Measurements from ENCODE around the gene PPM1E.
"Not testable (repeated sequence)": the region's sequence is repeated elsewhere in the genome, so short reads cannot be mapped to it uniquely, and the experiment has no call there.

Gene PPM1E

DNA sequence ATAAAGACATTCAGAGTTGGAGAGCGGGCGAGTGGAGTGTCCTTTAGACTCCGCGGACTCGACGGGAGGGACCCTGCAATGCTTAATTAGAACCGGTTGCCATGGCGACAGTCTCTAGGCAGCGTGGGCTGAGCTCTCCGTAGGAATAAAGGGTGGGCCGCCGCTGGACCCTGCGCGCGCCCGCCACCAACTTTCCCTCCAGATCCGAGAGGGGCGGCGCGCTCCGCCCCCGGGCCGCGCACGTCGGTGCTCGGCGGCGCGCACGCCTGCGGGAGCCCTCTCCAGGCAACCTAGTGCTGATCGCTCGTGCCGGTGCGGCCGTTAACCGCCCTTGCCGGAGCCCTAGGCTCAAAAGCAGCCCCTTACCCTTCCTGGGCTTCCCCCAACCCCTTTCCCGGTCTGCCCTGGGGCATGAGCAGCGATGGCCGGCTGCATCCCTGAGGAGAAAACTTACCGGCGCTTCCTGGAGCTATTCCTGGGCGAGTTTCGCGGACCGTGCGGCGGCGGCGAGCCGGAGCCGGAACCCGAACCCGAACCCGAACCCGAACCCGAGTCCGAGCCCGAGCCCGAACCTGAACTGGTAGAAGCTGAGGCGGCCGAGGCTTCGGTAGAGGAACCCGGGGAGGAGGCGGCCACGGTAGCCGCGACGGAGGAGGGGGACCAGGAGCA lies at the start of gene PPM1E:
Gene PPM1E (plus strand): TSS at position 278 of the 669 bp plus-strand sequence.
- DNase-seq, result peak; percentile 78

DNA sequence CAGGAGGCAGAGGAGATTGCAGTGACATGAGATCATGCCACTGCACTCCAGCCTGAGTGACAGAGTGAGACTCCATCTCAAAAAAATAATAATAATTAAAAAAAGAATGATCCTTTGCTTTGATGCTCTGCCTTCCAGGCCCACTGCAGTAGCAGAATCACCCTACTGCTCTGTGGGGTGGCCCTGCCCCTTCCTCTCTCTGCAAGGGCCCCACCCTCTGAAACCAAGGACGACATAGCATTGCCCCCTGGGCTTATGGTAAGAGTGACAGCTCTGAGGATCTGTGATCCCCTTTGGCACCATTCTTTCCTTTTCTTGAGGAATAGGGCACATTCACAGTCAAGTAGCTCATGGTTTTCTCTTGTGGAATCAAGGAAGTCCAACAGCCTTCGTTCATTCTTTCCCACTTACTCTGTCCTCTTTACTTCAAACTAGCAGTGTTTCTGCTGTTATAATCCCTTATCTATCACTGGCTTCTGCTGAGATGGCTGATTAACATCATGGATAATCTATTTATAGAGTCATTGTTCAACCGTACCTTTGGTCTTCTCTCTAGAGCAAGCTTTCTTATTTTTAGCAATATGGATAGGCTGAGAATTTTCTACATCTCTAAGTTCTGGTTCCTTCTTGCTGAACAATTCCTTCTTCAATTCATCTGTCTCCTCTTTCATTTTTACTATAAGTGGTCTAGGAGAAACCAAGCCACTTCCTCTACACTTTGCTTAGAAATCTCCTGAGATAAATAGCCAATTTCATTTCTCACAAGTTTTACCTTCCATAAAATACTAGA lies 49.1 kb upstream of the PPM1E start:
- no peak for DNase-seq

DNA sequence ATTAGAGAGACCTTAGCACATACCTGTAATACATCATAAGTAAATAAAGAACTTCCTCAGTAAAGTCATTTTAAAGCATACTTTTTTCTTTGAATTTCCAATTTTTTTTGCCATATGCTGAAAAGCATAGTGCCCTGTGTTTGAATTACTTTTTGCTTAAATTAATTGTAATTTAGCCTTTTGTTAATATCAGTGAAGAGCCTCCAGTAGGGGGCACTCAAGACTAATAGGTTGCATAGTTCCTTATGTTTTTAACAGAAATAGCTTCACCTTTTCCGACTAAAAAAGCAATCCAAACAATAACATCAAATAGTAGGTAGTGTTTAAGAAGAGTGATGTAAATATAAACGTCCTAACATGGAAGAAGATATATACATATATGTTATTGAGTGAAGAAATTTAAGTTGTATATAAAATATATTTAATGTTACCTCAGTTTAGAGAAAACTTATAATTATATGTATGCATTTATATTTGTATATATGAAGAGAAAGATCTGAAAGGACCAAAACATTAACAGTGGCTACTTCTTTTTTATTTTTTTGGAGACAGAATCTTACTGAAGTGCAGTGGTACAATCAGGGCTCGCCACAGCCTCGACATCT lies 44.6 kb upstream of the PPM1E start:
- no peak for DNase-seq

DNA sequence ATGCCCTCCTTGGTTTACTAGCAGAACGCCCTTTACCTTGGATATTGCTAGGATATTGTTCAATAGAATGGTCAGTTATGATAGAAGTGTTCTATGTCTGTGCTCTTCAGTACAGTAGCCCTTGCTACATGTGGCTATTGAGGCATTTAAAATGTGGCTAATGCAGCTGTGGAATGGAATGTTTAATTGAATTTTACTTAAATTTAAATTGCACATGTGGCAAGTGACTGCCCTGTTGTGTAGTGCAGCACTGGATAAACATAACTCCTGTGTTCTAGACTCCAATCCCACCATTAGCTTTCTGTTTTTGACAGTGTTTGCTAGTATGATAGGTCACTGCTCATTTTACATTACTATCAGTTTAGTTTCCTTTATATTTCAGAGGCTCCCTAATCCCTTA lies 33.4 kb upstream of the PPM1E start:
- DNase-seq, result no peak

DNA sequence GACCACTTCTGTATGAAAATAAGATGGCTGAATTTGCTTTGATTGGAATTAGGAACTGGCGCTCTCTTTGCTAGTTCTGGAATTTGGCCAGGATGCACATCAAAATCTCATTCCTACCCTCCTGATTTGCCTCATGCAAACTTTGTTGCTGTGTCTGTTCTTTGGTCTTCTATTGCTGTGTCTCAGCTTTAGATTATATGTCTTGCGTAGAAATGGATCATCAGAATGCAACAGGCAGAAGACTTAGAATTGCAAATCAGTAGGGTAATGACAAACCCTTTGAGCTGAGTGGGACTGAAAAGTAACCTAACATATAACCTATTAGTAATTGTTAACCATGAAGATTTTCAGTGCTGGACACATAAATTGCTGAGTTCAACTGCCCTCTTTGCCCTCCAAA lies 33.0 kb upstream of the PPM1E start:
- no peak for DNase-seq

DNA sequence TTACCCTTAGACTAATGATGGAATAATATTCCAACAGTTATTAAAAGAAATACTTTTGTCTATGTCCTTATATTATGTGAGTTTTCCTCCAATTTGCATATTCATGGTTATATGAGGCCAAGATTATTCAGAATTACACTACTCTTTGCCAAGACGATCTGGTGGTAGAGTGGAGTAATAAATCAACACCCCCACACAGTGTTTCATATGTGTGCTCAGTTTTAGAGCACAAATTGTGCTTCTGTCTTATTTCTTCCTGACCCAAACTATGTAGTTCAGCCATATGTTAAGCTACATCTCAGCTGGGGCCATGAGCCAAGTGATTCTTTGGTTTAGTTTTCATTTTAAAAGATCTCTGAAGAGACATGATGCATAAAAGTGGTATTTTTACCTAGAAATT lies 26.9 kb upstream of the PPM1E start:
- no peak for DNase-seq

DNA sequence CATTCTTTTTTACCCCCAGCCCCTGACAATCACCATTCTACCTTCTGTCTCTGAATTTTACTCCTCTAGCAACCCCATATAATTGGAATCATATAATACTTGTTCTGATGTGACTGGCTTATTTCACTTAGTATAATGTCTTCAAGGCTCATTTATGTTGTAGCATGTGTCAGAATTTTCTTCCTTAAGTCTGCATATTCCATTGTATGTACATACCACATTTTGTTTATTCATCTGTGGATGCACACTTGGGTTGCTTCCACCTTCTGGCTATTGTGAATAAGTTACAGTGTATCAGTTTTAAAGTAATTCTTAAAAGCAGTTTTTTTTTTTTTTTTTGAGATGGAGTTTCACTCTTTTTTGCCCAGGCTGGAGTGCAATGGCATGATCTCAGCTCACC lies 24.7 kb upstream of the PPM1E start:
- no peak for DNase-seq

DNA sequence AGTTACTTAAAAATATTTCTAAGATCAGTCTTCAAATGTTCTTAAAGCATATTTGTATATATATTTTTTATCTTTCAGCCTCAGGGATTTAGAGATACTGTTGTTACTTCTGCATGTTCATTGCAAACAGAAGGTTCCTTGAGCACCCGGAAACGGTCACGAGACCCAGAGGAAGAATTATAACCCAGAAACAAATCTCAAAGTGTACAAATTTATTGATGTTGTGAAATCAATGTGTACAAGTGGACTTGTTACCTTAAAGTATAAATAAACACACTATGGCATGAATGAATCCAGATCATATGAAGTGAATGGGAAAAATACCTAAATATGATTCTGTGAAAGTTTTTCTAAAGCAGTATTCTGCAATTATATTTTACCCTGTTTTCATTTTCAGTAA lies 21.6 kb upstream of the PPM1E start:
- DNase-seq, result no peak

DNA sequence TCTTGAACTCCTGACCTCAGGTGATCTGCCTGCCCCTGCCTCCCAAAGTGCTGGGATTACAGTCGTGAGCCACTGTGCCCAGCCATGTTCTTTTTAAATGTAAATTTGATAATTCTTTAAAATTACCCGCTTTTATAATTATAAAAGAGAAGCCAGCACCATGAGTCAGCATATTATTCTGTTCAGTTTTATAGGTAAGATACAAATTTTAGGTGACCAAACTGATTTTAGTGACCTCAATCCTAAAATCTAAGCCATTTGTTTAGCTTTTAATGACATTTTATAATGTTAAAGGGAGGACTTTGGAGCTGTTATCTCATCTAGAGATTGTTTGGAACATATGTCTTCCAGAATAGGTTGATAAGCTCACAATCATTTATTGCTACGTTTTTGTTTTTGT lies 20.8 kb upstream of the PPM1E start:
- DNase-seq, result no peak

DNA sequence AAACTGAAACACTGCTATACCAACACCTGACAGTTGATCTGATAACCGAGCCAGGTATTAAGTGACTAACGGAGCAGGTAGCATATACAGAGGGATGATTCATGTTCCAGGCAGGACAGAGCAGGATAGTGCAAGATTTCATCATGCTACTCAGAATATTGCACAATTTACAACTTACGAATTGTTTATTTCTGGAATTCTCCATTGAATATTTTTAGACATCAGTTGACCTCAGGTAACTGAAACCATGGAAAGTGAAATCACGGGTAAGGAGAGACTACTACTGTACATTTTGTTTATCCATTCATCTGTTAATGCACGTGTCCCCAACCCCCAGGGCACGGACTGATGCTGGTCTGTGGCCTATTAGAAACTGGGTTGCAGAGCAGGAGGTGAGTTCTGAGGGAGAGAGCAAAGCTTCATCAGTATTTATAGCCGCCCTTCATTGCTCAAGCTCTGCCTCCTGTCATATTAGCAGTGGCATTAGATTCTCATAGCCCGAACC lies 14.5 kb upstream of the PPM1E start:
- DNase-seq, result no peak

DNA sequence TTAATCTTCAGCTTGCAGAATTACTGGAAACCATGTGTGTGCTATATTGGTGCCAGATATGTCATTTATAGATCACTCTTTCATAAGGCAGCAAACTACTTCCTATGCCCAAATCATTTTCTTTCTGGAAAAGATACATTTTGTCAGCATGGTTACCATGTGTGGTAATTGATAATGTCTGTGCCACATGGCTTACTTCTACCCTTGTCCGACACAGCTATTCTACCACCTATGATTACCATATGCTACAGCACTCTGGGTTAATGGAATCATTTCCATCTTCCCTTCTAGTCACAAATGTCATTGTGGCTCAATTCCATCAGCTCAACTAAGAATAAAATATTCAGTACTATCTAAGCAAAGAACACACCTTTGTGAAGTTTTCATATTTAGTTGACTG lies 8.0 kb upstream of the PPM1E start:
- DNase-seq, result no peak

DNA sequence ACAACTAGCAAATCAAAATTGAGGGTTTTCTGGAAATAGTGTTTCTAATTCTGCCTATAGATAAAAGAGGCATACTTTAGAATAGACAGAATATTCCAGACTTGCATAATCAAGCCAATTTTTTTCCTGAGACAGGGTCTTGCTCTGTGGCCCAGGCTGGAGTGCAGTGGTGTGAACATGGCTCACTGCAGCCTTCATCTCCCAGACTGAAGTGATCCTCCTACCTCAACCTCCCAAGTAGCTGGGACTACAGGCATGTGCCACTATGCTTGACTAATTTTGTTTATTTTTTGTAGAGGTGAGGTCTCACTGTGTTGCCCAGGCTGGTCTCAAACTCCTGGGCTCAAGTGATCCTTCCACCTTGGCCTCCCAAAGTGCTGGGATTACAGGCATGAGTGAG lies 6.0 kb upstream of the PPM1E start:
- not testable (repeated sequence) for DNase-seq

DNA sequence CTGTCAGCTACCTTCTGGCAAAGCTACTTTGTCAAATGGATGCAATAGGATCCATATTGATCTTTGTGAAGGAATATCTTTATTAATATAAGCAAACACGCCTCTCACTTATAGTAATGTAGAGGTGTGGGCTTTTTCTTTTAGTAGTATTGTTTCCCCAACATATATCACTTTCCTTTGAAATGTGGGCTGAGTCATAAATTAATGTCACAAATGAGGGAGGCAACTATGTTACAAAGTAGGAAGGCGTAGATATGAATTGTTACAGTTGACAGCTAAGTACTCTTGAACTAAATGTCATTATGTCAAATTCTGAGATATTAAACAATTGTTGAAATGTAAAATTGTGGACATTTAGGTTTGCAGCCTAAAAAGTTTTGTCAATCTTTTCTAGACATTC lies 2.6 kb upstream of the PPM1E start:
- DNase-seq, result no peak

DNA sequence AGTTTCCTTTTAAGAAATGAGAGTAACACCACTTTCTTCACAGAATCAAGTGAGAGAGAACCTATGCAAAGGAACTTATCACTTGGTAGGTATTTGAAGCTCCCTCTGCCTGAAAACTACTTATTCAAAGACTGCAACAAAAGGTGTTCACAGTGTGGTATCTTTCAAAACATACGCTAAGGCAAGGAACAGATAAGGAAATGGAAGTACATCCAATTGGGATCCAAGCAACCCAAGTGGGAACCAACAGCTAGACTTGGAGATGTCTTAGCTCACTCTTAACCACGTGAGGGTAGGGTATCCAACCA lies 431 bp upstream of the PPM1E start:
- DNase-seq, result no peak

DNA sequence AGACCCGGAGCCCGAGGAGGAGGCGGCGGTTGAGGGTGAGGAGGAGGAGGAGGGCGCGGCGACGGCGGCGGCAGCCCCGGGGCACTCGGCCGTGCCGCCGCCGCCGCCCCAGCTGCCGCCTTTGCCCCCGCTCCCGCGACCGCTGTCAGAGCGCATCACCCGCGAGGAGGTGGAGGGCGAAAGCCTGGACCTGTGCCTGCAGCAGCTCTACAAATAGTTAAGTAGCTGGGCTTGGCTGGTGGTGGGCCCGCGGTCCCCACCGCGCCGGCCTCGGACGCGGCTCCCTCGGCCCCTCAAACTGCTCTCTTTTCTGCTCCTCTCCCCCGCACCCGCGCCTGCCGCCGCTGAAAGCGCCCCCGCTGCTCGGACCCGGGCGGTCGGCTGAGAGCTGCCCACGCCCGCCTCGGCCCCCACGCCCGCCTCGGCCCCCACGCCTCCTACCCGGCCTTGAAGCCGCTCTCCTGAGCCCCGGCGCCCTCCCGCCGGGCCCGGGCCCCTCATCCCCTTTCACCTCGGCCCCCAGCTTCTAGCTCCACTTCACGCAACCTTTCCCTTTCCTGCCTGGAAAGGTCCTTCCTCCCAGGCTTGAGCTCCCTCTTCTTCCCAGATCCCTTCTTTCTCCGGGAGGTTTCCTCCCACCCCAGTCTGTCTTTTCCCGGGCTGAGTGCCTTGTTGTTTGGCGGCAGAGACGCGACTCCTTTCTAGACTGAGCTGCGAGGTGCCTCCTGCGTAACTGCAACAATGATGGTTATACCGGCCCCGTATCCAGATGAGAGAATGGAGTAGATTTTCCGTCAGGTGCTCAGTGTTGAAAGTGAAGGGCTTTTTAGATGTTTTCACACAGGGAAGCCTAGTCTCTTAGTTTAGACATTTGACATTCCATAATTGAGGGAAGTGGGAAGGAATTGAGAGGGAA lies 850 bp downstream of the PPM1E start:
- DNase-seq, result peak; percentile 59

DNA sequence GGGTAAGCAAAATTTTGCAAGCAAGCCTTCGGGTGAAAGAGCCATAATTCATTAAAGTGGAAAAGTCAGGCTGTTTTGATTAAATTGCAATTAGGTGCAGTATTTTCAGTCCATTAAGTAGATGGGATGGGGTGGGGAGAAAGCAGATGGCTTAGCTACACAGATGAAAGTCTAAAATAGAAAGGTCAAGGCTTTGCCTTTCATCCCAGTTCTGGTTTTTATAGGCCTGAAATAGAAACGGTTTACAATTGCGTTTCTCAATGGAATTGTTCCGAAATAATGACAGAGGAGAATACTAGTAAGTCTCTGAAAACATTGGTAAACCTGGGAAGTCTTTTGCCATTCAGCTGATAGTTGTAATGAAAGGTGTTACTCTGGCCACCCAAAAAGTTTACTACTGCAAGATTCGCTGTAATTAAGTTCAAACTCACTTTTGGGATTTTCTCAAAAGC lies 1.5 kb downstream of the PPM1E start:
- DNase-seq, result no peak

DNA sequence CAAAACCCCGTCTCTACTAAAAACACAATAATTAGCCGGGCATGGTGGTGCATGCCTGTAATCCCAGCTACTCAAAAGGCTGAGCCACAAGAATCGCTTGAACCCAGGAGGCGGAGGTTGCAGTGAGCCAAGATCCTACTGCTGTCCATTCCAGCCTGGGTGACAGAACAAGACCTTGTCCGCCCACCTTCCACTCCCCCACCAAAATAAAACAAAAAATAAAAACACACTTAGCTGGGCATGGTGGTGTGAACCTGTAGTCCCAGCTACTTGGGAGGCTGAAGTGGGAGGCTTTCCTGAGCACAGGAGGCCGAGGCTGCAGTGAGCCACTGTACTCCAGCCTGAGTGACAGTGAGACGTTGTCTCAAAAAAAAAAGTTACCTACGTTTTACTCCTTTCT lies 3.2 kb downstream of the PPM1E start:
- DNase-seq, result no peak

DNA sequence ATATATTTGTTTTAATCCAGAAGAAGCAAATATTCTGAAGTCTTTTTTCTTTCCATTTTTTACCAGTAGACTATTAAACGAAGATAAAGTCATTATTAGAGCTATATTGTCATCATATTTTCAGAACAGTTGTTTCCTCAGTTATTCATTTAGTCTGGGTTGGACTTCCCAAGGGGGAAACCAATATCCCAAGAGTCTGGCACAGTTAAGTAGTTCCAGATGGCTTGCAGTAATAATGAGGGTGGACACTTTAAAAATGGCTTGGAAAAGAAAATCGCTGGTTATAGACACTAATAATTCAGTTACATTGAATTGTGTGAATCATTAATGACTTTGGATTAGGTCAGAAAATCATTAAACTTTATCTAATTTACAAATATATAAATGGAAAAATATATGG lies 3.9 kb downstream of the PPM1E start:
- no peak for DNase-seq

DNA sequence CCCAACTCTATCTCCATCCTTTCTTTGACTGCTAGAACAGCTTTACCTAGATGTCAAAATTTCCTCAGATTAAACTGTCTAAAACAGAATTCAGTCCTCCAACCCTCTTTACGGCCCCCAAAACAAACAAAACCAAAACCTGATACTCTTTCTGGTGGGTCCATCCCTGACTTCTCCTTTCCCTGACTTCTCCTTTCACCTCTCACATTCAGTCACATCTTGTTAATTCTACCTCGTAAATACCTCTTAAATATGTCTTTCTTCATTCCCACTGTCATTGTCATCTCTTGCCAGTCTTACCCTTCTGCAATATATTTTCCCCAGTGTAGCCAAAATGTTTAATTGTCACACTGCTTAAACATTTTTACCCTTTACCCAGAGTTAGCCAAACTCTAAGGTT lies 4.6 kb downstream of the PPM1E start:
- no peak for DNase-seq

DNA sequence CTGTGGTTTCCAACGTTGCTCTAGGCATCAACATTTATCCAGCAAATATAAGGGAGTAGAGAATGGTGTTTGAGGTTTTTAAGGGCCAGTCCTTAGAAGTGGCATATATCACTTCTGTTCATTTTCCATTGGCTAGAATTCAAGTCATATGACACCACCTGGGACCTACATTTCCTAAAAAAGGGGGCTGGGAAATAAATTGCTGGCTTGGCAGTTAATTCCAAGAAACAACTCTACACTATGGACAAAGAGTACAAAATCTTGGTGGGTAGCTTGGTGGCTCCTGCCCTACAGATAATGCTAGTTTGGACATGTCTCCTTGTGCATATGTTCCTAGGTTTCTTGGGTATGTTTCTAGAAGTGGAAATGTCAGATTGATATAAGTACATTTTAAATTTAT lies 7.6 kb downstream of the PPM1E start:
- no peak for DNase-seq

DNA sequence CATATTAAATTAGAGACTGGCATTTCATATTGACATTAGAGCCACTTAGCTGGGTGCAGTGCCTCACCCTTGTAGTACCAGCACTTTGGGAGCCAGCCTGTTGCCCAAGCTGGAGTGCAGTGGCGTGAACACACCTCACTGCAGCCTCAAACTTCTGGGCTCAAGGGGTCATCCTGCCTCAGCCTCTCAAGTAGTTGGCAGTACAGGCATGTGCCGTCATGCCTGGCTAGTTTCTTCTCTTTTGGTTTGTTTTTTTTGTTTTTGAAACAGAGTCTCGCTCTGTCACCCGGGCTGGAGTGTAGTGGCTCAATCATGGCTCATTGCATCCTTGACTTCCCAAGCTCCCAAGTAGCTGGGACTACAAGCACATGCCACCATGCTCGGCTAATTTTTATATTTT lies 8.7 kb downstream of the PPM1E start:
- DNase-seq, result no peak

DNA sequence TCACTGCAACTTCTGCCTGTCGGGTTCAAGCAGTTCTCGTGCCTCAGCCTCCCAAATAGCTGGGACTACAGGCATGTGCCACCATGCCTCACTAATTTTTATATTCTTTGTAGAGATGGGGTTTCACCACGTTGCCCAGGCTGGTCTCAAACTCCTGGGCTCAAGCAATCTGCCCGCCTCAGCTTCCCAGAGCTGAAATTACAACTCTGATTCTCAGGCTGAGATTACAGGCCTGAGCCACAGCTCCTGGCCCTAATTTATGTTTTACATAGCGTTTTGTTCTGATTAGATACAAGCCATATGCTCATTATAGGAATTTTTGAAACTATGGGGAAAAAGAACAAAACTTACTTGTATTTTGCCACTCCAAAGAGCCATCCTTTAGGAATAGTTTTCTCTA lies 22.8 kb downstream of the PPM1E start:
- not testable (repeated sequence) for DNase-seq

DNA sequence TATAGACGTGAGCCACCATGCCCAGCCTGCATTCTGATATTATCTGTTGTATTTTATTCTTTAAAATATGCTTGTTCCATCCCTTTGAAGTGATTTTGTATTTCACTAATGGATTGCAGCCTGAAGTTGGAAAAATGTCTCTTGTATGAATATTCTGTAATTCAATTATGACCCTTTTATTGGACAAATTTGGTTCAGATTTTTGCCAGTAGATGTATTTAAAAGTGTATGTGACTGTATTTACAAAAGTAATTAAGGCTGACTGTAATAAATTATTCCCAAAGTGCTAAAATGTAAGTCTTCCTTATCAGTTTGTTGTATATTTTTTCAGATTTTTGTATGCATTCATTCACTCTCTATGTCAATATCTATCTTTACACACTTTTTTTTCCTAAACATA lies 23.8 kb downstream of the PPM1E start:
- DNase-seq, result no peak

Measured in activated CD8-positive, alpha-beta memory T cell treated with anti-CD3 and anti-CD28 coated beads, Interleukin-2, amount 50 U/mL, for 48 hours (primary cell).